GM21381 (cell line): ENCODE data around the gene RAD51B.

ENCODE experiments used
- ATAC-seq: cut with Tn5 transposase; IDR thresholded peaks from one replicate; pipeline ENCODE4 v1.9.1; 2021; ENCODE audit warnings: mild to moderate bottlenecking, moderate library complexity; ENCODE audit not compliant: unreplicated experiment

The RAD51B gene

GRCh38 chr14:68469208-68469713 lies 649.7 kb downstream of the RAD51B start:
- ATAC-seq = no peak

DNA sequence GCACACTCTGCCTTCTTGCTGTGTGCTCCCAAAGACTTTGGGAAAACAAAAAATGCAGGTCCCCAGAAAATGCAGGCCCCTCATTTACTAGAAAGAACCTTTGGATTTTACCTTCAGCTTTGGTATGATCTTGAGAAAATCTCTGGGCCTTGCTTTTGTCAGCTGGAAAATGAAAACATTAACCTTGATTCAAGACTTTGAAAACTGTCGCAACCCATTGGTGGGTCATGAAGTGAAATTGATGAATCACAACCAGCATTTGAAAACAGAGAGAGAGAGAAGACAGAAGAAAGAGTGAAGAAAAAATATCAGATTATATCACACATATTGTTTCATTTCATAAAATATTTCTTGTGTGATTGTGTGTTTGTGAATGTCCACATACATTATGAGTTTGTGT lies 650.8 kb downstream of the RAD51B start:
- no peak for ATAC-seq

DNA sequence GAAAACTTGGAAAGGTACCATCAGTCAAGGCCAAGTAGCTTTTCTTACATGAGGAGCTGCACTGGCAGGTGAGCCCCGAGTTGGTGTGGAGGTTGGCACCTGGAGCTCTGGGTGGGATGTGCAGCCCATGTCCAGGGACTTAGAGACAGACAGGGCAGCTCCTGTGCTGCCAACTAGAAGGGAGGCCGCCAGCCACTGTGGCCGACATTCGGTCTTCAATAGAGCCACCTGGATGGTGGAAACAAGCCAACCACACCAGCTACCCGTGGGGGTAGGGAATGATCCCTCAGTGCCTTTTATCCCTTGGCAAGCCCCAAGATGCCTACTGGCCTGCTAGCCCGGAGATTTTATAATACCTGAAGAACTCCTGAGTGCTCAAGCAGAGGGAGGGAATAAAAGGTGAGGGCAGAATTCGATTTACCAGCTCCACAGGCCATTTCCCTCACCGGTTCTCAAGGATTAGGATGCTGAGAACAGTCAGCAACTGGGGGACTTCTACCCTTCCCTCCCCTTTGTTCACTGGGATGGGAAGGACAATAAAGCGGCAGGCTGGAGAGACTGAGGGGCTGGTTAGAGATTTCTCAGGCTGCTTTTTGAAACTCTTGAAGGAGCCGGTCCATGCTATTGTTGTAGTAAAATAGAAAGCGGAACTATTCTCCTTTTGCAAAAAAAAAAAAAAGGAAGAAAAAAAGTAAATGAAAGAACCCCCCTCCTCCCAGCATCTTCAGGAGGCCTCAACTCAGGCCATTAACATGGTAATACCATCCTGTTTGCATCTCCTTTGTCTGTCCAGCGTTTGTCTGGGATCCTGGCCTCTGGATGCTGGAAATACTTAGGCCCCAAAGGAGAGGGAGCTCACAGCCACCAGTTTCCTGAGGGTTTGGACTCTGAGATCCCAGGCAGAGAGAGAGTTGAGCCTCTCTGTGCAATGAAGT lies 651.7 kb downstream of the RAD51B start:
- no peak for ATAC-seq

- ATAC-seq = no peak
Measured at GRCh38 chr14:68471964-68472508, 652.5 kb downstream of the RAD51B start.

DNA sequence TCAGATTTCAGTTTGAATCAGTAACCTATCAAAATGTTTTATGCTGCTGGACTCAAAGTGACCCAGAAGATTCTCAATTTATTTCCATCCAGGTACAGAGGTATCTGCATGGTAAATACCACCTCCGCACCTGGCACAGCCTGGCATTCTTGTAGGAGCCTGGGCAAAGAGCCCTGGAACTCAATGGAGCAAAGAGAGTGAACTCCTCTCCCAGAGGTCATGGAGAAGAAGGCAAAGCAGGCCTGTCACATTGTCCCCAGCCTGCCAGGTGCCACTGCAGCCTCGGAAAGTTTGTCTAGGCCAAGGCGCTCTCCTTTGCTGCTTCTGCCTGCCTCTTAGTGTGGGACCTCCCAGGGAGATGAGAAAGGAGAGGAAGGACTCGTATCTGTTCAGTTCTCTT lies 653.5 kb downstream of the RAD51B start:
- ATAC-seq = no peak

DNA sequence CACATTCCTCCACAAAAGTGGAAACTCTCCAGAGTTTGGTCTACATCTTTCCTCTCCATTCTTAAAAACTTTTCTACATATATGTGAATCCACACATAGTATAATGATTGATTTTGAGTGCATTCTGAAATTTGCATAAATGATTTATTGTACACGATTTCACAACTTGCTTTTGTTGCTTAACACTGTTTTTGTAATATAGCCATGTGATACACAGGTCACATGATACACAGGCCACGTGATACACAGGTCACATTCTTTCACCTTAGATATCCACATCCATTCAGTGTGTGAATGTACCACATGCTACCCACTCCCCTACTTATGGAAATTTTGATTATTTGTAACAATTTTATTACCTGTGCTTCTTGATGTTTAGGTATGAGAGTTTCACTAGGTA lies 654.2 kb downstream of the RAD51B start:
- ATAC-seq = no peak

DNA sequence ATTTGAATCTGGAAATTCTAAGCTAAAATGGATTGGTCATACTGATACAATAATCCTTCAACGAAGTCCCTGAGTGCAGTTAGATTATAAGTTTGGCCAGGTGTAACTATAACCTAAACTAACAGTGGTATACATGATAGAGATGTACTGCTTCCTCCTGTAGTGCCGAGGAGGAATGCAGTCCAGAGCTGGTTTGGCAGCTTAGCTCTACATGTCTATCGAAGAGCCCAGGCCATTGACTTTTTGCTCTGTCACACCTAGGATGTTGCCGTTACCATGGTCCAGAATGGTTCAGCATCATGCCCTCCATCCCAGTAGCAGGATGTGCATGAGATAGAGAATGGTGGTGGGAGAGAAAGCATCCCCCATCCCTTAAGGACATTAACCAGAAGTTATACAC lies 655.2 kb downstream of the RAD51B start:
- no peak for ATAC-seq

- ATAC-seq = no peak
Measured at GRCh38 chr14:68475802-68476201, 656.2 kb downstream of the RAD51B start.

GRCh38 chr14:68476212-68477109 lies 656.9 kb downstream of the RAD51B start:
- ATAC-seq = peak; percentile 79

- no peak for ATAC-seq
Measured at GRCh38 chr14:68477110-68477455, 657.5 kb downstream of the RAD51B start.

- ATAC-seq = no peak
Measured at GRCh38 chr14:68477461-68478085, 658.0 kb downstream of the RAD51B start.

- ATAC-seq = no peak
Measured at GRCh38 chr14:68479247-68479646, 659.7 kb downstream of the RAD51B start.

DNA sequence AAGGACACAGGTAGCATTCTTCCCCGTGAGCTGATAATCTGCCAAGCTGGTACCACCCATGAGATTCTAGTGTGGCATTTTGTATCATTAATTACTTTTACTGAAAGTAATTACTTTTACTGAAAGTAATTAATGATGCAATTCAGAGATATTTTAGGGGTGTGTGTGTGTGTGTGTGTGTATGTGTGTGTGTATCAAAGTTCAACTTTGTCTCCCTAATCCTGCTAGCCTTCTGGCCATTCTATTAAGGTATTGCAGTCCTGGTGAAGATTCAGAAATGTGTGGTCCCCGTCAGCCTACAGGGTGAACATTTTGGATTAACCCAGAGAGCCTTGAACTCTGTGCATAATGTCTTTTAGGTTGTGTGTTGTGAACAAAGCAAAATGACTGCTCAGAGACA lies 662.4 kb downstream of the RAD51B start:
- no peak for ATAC-seq

- no peak for ATAC-seq
Measured at GRCh38 chr14:68482772-68483395, 663.3 kb downstream of the RAD51B start.

GRCh38 chr14:68486033-68486732 lies 666.6 kb downstream of the RAD51B start:
- ATAC-seq = no peak

- ATAC-seq = no peak
Measured at GRCh38 chr14:68486809-68487208, 667.2 kb downstream of the RAD51B start.

DNA sequence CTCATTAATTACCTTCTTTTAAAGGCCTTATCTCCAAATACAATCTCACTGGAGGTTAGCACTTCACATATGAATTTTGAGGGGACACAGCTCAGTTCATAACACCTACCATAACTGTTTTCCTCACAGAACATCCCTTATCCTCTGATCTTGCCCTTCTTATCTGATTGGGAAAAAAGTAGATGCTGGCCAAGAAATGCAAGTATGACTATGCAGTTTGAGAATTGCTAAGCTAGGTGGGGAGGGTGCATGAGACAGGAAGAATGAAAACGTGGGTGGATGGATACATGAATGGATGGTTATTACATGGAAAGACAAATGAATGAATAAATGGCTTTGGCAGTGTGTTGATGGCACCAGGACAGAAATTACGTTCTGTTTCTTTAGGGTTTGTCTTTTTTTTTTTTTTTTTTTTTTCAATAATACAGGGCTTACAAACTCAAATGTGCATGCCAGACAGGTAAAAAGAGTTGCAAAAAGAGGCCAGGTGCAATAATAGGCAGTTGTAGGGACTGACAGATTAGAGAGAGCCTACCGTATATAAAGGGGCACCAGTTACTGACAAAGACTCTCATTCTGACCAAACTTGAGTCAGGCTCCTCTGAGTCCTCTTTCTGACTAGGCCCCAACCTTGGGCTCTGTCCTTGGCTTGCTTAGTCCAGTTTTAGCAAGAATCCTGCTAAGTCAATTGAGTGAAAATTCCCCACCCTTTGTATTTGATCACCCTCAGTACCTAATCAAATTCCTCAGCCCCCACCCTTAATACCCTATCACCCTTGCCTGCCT lies 668.4 kb downstream of the RAD51B start:
- ATAC-seq = no peak

DNA sequence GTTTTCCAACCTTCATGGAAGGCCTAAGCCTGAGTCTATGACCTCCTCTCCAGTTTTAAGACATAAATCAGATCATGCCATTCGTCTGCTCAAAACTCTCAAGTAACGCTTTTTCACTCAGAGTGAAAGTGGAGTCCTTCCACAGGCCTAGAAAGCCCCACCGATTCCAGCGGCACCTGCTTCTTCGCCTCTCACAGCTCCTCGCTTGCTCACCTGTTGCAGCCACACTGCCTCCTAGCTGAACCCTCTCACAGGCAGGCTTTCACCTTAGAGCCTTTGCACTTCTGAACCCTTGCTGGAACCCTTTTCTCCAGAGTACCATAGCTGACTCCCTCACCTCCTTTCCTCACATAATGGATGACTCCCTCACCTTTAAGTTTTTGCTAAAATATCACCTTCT lies 672.2 kb downstream of the RAD51B start:
- no peak for ATAC-seq
